ENCODE data around the gene CCDC89. TPM values are rescaled to one million over a fixed set of nuclear protein-coding genes. Genes with fewer than 3 reads are reported as not detected.
A peak's percentile ranks its signal among the peaks of the same experiment; 100 is the strongest.

Gene CCDC89
- polyA plus RNA-seq, 1 experiment: 1.1 TPM

DNA sequence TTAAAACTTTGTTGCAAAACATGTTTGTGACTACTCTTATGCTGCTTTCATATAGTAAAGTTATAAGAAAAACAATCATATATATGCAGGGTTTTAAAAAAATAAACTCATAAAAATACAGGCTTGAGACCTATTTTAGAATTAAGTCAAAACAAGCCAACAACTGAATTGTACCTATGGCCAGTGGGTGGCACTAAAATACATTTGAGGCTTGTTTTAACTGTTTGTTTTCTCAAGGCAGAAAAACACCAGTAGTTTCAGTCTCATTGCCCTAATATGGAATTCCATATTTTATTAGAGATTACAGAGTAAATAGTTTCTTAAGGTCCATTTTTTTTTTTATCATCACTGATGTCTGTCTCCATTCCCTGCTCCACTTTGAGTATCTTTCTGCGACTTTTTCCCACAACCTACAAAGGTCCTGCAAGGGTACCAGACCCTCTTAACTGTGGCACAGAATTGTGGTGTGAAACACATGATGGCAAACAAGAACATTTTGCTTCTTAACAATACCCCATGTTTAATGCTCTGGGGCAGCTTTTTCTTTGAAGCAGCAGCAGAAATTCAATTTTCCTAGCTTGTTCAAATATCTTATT, 8.5 kb upstream of the CCDC89 start:
- Histone ChIP-seq H3K4me3 (ENCODE audit: low read depth, low read length) (no peak overlapping the region), H3K36me3 (ENCODE audit: control insufficient read depth, insufficient read depth, low read length) (peaks cover 8% of the 10 kb centered on the region), H3K27me3 (ENCODE audit: control insufficient read depth, insufficient read depth, low read length) (no peaks in the 10 kb centered on the region)
- TF ChIP-seq, protein P1, sequence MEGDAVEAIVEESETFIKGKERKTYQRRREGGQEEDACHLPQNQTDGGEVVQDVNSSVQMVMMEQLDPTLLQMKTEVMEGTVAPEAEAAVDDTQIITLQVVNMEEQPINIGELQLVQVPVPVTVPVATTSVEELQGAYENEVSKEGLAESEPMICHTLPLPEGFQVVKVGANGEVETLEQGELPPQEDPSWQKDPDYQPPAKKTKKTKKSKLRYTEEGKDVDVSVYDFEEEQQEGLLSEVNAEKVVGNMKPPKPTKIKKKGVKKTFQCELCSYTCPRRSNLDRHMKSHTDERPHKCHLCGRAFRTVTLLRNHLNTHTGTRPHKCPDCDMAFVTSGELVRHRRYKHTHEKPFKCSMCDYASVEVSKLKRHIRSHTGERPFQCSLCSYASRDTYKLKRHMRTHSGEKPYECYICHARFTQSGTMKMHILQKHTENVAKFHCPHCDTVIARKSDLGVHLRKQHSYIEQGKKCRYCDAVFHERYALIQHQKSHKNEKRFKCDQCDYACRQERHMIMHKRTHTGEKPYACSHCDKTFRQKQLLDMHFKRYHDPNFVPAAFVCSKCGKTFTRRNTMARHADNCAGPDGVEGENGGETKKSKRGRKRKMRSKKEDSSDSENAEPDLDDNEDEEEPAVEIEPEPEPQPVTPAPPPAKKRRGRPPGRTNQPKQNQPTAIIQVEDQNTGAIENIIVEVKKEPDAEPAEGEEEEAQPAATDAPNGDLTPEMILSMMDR (IDR thresholded peaks at IDR 0.05; ENCODE audit: insufficient read depth, low read depth, low read length): peak; percentile 61
- CTCF ChIA-PET: interaction anchor here (0.7 to 1.4 kb wide), 9 partner anchors 8 to 160 kb away, joined by 3 to 10 read pairs (median 4); partner anchors contain the start of gene CCDC83
- no peak for DNase-seq (ENCODE audit: low read depth)
- POLR2A ChIA-PET: no interaction called here

- Histone ChIP-seq H3K27me3 (ENCODE audit: control insufficient read depth, insufficient read depth, low read length) (no peaks in the 10 kb centered on the region), H3K4me3 (ENCODE audit: low read depth, low read length) (peak overlapping the region; percentile 12), H3K36me3 (ENCODE audit: control insufficient read depth, insufficient read depth, low read length) (no peaks in the 10 kb centered on the region)
- TF ChIP-seq, protein P1 (IDR thresholded peaks at IDR 0.05; ENCODE audit: insufficient read depth, low read depth, low read length): no peak
- ChIA-PET CTCF (interaction anchor here (1.3 to 1.8 kb wide), 4 partner anchors 12 to 170 kb away, joined by 3 to 6 read pairs (median 4); partner anchors contain the start of gene CCDC83), POLR2A (interaction anchor here (0.6 kb wide), 1 partner anchor 94 kb away, joined by 3 read pairs; no protein-coding TSS in a partner anchor)
- no peak for DNase-seq (ENCODE audit: low read depth)
Observed at GRCh38 chr11:85685125-85685819, 723 bp downstream of the CCDC89 start.

- no peaks in the 10 kb centered on the region for H3K36me3 ChIP-seq (ENCODE audit: control insufficient read depth, insufficient read depth, low read length)
- DNase-seq (ENCODE audit: low read depth): no peak
Observed at GRCh38 chr11:85682330-85683305, 3.4 kb downstream of the CCDC89 start.

DNA sequence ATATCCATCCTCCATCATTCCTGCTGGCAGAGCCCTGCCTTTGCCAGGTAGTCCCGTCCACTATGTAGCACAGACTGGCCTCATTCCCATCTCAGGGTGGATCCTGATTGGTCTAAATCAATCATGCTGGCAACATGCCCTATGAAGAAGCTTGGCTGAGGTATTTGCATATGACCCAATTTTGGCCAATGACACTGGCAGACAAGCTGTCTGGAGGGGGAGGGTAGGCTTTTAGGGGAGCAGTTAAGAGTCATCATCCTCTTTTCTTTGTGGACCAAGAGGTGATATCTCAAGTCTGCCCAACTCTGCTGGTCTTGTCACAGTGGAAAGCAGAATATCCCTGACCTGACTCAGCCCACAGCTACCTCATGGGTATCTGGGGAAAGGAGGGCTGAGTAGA, 5.1 kb downstream of the CCDC89 start:
- Histone ChIP-seq H3K4me3 (ENCODE audit: low read depth, low read length) (no peak overlapping the region), H3K36me3 (ENCODE audit: control insufficient read depth, insufficient read depth, low read length) (no peaks in the 10 kb centered on the region), H3K27me3 (ENCODE audit: control insufficient read depth, insufficient read depth, low read length) (no peaks in the 10 kb centered on the region)
- no peak for DNase-seq (ENCODE audit: low read depth)
- TF ChIP-seq, protein P1 (IDR thresholded peaks at IDR 0.05; ENCODE audit: insufficient read depth, low read depth, low read length): no peak
- ChIA-PET POLR2A (no interaction called here), CTCF (interaction anchor here (1.6 to 1.8 kb wide), 2 partner anchors 15 to 31 kb away, joined by 3 to 4 read pairs; no protein-coding TSS in a partner anchor)

More at GRCh38 chr11:85682330-85683305, 3.4 kb downstream of the CCDC89 start:
- H3K4me3 ChIP-seq (ENCODE audit: low read depth, low read length): peak overlapping the region; percentile 54
- TF ChIP-seq, protein P1 (IDR thresholded peaks at IDR 0.05; ENCODE audit: insufficient read depth, low read depth, low read length): no peak
- ChIA-PET POLR2A (no interaction called here), CTCF (interaction anchor here (1.6 to 2.1 kb wide), 2 partner anchors 13 to 172 kb away, joined by 3 to 5 read pairs; no protein-coding TSS in a partner anchor)
- no peaks in the 10 kb centered on the region for H3K27me3 ChIP-seq (ENCODE audit: control insufficient read depth, insufficient read depth, low read length)
